ENCODE data around the gene ALS2.
"Not testable (repeated sequence)": the region's sequence is repeated elsewhere in the genome, so short reads cannot be mapped to it uniquely, and the experiment has no call there.

DNA sequence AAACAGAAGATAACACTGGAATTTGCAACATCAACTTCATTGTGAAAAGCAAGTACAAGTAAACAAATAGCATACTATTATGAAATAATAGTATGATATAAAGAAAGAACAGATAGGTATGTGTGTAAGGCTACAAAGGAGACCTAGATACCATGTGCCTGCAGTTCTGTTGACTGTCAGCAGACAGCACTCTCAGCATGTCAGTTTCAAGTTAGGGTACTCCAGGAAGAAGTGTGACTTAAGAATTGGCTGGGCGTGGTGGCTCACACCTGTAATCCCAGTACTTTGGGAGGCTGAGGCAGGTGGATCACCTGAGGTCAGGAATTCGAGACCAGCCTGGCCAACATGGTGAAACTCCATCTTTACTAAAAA is 18.2 kb upstream of the ALS2 start:
- TF ChIP-seq POLR2AphosphoS5 (IDR thresholded peaks at IDR 0.05) = not testable (repeated sequence)
- TF ChIP-seq, protein P1, sequence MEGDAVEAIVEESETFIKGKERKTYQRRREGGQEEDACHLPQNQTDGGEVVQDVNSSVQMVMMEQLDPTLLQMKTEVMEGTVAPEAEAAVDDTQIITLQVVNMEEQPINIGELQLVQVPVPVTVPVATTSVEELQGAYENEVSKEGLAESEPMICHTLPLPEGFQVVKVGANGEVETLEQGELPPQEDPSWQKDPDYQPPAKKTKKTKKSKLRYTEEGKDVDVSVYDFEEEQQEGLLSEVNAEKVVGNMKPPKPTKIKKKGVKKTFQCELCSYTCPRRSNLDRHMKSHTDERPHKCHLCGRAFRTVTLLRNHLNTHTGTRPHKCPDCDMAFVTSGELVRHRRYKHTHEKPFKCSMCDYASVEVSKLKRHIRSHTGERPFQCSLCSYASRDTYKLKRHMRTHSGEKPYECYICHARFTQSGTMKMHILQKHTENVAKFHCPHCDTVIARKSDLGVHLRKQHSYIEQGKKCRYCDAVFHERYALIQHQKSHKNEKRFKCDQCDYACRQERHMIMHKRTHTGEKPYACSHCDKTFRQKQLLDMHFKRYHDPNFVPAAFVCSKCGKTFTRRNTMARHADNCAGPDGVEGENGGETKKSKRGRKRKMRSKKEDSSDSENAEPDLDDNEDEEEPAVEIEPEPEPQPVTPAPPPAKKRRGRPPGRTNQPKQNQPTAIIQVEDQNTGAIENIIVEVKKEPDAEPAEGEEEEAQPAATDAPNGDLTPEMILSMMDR (IDR thresholded peaks at IDR 0.05) = not testable (repeated sequence)

Measured in breast epithelium (tissue), 3 donors.